WTC11 (cell line): ENCODE results near the gene FGF6. TPM values are rescaled to one million over a fixed set of nuclear protein-coding genes. Genes with fewer than 3 reads are reported as not detected.

Experiments used
- ATAC-seq: fragments of 200-7000 bp; cut with Tn5 transposase; 2 replicates; pipeline ENCODE4 v1.10.0; 2021; ENCODE audit warnings: mild to moderate bottlenecking, moderate library complexity
- CTCF ChIA-PET: fragments of 300-600 bp; sonication (Branson Sonifier 250); formaldehyde crosslinking; loops from one replicate; lab custom pipeline; 2021; ENCODE audit warnings: antibody characterized with exemption; lab: Charles Lee
- POLR2A ChIA-PET: fragments of 350-600 bp; sonication (Branson Sonifier 250); formaldehyde crosslinking; loops from one replicate; lab custom pipeline; 2021; ENCODE audit warnings: antibody characterized with exemption; lab: Charles Lee
- DNase-seq: peaks from one replicate; pipeline ENCODE4 v3.0.0; 2021; ENCODE audit warnings: low spot score
- H3K27ac Mint-ChIP-seq: 2 replicates; pipeline ENCODE4 v1.8.0; 2021; ENCODE audit warnings: mixed read lengths
- H3K27me3 Mint-ChIP-seq: 2 replicates; pipeline ENCODE4 v1.8.0; 2021; ENCODE audit warnings: low read depth, mild to moderate bottlenecking, moderate library complexity, mixed read lengths
- H3K36me3 Mint-ChIP-seq: 2 replicates; pipeline ENCODE4 v1.8.0; 2021; ENCODE audit warnings: mixed read lengths
- H3K4me1 Mint-ChIP-seq: 2 replicates; pipeline ENCODE4 v1.8.0; 2022; ENCODE audit warnings: mixed read lengths
- H3K4me3 Mint-ChIP-seq: 2 replicates; pipeline ENCODE4 v1.8.0; 2021; ENCODE audit warnings: mild to moderate bottlenecking, moderate library complexity, mixed read lengths
- H3K9me3 Mint-ChIP-seq: 2 replicates; pipeline ENCODE4 v1.8.0; 2021; ENCODE audit warnings: mixed read lengths
- FOXP1 ChIP-seq: sonication (generic); formaldehyde crosslinking; IDR thresholded peaks from 2 replicates; pipeline ENCODE4 v1.8.0; 2022; ENCODE audit warnings: missing genetic modification reagents, mild to moderate bottlenecking, moderate library complexity, borderline replicate concordance
- NR2C2 ChIP-seq: sonication (generic); formaldehyde crosslinking; IDR thresholded peaks from 2 replicates; pipeline ENCODE4 v1.8.0; 2022; ENCODE audit warnings: mild to moderate bottlenecking, missing genetic modification reagents
- NR3C1 ChIP-seq: sonication (generic); formaldehyde crosslinking; conservative IDR thresholded peaks from 2 replicates; pipeline ENCODE4 v1.8.1; 2023; ENCODE audit warnings: low read depth, mild to moderate bottlenecking, missing genetic modification reagents
- RORB ChIP-seq: fragments of 250-450 bp; sonication (Bioruptor Pico); IDR thresholded peaks from 2 replicates; pipeline ENCODE4 v1.9.0; 2021; ENCODE audit warnings: mild to moderate bottlenecking
- total RNA-seq: library from RNA; stranded (reverse); gene quantifications from 3 replicates; pipeline ENCODE4 v1.2.3, GENCODE V29; 2021
- TF ChIP-seq, protein P1 (sequence below): fragments of 250-450 bp; sonication (Bioruptor Pico); conservative IDR thresholded peaks from 2 replicates; pipeline ENCODE4 v1.9.0; 2021; ENCODE audit warnings: mild to moderate bottlenecking
- TF ChIP-seq, protein P2 (sequence below): sonication (generic); formaldehyde crosslinking; IDR thresholded peaks from 2 replicates; pipeline ENCODE4 v1.8.0; 2023; ENCODE audit warnings: missing genetic modification reagents
- TF ChIP-seq, protein P3 (sequence below): sonication (generic); formaldehyde crosslinking; conservative IDR thresholded peaks from 2 replicates; pipeline ENCODE4 v1.8.1; 2022; ENCODE audit warnings: mild to moderate bottlenecking, missing genetic modification reagents
- TF ChIP-seq, protein P4 (sequence below): fragments of 250-450 bp; sonication (Bioruptor Pico); IDR thresholded peaks from 2 replicates; pipeline ENCODE4 v1.9.0; 2021; ENCODE audit warnings: mild to moderate bottlenecking
- TF ChIP-seq, protein P5 (sequence below): sonication (generic); formaldehyde crosslinking; IDR thresholded peaks from 2 replicates; pipeline ENCODE4 v1.8.1; 2022; ENCODE audit warnings: low read depth, mild to moderate bottlenecking, moderate library complexity, missing genetic modification reagents, borderline replicate concordance
- TF ChIP-seq, protein P6 (sequence below): sonication (generic); formaldehyde crosslinking; IDR thresholded peaks from 2 replicates; pipeline ENCODE4 v1.8.1; 2022; ENCODE audit warnings: low read depth, missing genetic modification reagents, borderline replicate concordance
- TF ChIP-seq, protein P7 (sequence below): sonication (generic); formaldehyde crosslinking; IDR thresholded peaks from 2 replicates; pipeline ENCODE4 v1.8.0; 2022; ENCODE audit warnings: mild to moderate bottlenecking, missing genetic modification reagents
- TF ChIP-seq, protein P8 (sequence below): sonication (generic); formaldehyde crosslinking; IDR thresholded peaks from 2 replicates; pipeline ENCODE4 v1.8.1; 2022; ENCODE audit warnings: mild to moderate bottlenecking, moderate library complexity, missing genetic modification reagents

Gene FGF6
- total RNA-seq, 1 experiment from 2014 or later = not detected

DNA sequence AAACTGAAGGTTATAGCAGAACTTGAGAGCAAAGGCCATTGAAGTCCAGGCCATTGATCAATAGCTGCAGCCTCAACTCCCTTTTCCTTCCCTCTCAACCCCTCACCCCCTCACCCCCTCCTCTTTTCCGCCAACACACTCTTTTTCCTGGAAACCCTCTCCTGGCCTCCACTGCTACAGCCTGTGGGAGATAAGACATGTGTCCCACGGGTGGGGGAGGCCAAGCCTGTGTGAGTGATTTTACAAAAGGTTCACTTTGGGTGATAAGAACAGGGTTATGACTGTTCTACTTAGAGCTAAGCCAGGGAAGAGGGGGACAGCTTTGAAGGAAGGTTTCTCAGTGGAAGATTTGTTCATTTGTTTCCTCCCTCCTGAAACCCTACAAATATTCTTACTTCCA lies 57.0 kb downstream of the FGF6 start (continued):
- TF ChIP-seq, protein P1, sequence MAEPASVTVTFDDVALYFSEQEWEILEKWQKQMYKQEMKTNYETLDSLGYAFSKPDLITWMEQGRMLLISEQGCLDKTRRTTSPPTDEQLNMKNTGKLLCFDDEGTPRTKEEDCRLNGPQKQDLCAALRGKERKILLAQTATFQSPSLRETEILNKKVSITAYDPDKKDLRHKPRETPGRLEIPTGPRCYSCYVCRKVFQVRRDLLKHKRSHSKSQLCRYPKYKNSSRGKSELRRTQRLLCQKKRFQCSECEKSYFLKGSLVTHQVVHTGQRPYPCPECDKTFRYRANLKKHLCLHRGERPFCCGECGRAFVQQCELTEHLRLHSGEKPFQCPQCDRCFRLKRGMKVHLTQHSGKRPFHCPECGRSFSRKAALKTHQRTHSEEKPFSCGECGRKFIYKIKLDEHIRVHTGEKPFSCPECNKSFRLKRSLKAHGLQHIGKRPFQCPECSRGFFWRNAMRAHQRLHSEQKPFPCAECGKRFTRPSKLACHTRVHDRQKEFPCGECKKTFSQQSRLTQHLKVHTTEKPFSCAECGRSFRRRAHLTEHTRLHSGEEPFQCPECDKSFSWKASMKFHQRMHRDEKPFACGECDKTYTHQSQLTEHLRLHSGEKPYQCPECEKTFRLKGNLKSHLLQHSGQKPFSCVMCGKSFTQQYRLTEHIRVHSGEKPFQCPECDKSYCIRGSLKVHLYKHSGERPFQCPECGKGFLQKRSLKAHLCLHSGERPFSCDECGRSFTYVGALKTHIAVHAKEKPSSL (CRISPR knock-in tag) = no peak
- TF ChIP-seq, protein P2, sequence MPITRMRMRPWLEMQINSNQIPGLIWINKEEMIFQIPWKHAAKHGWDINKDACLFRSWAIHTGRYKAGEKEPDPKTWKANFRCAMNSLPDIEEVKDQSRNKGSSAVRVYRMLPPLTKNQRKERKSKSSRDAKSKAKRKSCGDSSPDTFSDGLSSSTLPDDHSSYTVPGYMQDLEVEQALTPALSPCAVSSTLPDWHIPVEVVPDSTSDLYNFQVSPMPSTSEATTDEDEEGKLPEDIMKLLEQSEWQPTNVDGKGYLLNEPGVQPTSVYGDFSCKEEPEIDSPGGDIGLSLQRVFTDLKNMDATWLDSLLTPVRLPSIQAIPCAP = no peak
- TF ChIP-seq, protein P3, sequence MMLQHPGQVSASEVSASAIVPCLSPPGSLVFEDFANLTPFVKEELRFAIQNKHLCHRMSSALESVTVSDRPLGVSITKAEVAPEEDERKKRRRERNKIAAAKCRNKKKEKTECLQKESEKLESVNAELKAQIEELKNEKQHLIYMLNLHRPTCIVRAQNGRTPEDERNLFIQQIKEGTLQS (CRISPR knock-in tag) = no peak
- no peak for TF ChIP-seq NR2C2 (CRISPR knock-in tag)
- TF ChIP-seq, protein P4, sequence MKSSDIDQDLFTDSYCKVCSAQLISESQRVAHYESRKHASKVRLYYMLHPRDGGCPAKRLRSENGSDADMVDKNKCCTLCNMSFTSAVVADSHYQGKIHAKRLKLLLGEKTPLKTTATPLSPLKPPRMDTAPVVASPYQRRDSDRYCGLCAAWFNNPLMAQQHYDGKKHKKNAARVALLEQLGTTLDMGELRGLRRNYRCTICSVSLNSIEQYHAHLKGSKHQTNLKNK (CRISPR knock-in tag) = no peak

DNA sequence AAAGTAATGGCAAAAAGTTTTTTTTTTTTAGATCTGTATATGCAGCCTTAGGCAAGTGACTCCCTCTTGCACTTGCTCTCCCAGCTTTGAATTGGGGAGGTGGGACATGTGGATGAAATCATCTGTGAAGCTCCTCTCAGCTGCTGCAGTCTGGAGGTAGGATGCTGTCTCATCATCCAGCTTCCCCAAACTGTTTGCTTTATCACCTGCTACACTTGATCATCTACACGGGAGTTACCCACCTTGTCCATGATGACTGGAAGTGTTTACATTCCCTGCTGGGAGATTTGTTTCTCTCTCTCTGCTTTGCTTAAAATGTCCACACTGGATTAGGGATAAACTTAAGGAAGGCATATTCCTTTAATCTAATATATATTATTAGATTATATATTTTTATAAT lies 57.6 kb downstream of the FGF6 start:
- Mint-ChIP-seq H3K9me3 (no peaks in the 10 kb centered on the region), H3K27ac (no peak overlapping the region), H3K27me3 (no peaks in the 10 kb centered on the region; the same call in 1 of the 2 replicates), H3K4me1 (0 out of 2 replicates have a peak, but pooled peaks cover 6% of the 10 kb centered on the region), H3K4me3 (no peak overlapping the region), H3K36me3 (no peaks in the 10 kb centered on the region)
- no peak for ATAC-seq
- TF ChIP-seq, protein P5, sequence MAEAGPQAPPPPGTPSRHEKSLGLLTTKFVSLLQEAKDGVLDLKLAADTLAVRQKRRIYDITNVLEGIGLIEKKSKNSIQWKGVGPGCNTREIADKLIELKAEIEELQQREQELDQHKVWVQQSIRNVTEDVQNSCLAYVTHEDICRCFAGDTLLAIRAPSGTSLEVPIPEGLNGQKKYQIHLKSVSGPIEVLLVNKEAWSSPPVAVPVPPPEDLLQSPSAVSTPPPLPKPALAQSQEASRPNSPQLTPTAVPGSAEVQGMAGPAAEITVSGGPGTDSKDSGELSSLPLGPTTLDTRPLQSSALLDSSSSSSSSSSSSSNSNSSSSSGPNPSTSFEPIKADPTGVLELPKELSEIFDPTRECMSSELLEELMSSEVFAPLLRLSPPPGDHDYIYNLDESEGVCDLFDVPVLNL (CRISPR knock-in tag) = no peak
- no peak for TF ChIP-seq FOXP1 (CRISPR knock-in tag)
- TF ChIP-seq NR3C1 (CRISPR knock-in tag) = no peak
- TF ChIP-seq, protein P6, sequence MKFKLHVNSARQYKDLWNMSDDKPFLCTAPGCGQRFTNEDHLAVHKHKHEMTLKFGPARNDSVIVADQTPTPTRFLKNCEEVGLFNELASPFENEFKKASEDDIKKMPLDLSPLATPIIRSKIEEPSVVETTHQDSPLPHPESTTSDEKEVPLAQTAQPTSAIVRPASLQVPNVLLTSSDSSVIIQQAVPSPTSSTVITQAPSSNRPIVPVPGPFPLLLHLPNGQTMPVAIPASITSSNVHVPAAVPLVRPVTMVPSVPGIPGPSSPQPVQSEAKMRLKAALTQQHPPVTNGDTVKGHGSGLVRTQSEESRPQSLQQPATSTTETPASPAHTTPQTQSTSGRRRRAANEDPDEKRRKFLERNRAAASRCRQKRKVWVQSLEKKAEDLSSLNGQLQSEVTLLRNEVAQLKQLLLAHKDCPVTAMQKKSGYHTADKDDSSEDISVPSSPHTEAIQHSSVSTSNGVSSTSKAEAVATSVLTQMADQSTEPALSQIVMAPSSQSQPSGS = no peak
- TF ChIP-seq, protein P7, sequence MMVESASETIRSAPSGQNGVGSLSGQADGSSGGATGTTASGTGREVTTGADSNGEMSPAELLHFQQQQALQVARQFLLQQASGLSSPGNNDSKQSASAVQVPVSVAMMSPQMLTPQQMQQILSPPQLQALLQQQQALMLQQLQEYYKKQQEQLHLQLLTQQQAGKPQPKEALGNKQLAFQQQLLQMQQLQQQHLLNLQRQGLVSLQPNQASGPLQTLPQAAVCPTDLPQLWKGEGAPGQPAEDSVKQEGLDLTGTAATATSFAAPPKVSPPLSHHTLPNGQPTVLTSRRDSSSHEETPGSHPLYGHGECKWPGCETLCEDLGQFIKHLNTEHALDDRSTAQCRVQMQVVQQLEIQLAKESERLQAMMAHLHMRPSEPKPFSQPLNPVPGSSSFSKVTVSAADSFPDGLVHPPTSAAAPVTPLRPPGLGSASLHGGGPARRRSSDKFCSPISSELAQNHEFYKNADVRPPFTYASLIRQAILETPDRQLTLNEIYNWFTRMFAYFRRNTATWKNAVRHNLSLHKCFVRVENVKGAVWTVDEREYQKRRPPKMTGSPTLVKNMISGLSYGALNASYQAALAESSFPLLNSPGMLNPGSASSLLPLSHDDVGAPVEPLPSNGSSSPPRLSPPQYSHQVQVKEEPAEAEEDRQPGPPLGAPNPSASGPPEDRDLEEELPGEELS (CRISPR knock-in tag) = no peak
- TF ChIP-seq, protein P8, sequence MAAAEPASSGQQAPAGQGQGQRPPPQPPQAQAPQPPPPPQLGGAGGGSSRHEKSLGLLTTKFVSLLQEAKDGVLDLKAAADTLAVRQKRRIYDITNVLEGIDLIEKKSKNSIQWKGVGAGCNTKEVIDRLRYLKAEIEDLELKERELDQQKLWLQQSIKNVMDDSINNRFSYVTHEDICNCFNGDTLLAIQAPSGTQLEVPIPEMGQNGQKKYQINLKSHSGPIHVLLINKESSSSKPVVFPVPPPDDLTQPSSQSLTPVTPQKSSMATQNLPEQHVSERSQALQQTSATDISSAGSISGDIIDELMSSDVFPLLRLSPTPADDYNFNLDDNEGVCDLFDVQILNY (CRISPR knock-in tag) = no peak
- POLR2A ChIA-PET = no interaction called here
- DNase-seq = no peak
- CTCF ChIA-PET = no interaction called here

DNA sequence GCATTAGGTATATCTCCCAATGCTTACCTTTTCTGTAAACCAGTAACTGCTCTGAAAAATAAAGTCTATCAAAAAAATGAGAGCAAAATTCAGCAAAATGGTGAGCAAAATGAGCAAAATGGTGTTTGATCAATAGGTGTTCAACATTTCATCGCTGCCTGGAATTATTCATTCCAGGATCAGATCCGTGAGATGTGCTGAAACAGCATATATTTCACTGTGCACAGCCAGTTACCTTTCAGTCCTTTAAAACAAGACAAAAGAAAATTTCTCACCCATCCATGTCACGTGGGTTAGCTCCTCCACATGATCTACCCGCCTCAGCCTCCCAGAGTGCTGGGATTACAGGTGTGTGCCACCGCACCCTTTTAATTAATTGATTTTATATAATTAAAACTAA lies 58.0 kb downstream of the FGF6 start:
- no peak overlapping the region for H3K27ac Mint-ChIP-seq
- no peak for TF ChIP-seq NR3C1 (CRISPR knock-in tag)
- no peak for TF ChIP-seq RORB (CRISPR knock-in tag)
- DNase-seq (no peak), ATAC-seq (no peak)
- 0 out of 2 replicates have a peak, but pooled peaks cover 6% of the 10 kb centered on the region for H3K4me1 Mint-ChIP-seq
- CTCF ChIA-PET = no interaction called here
- no peaks in the 10 kb centered on the region for H3K9me3 Mint-ChIP-seq
- no peaks in the 10 kb centered on the region; the same call in 1 of the 2 replicates for H3K27me3 Mint-ChIP-seq
- H3K4me3 Mint-ChIP-seq = no peak overlapping the region
- POLR2A ChIA-PET = no interaction called here
- no peaks in the 10 kb centered on the region for H3K36me3 Mint-ChIP-seq
